GM19463 (cell line): Measurements from ENCODE around the gene IFI27L1.
A peak's percentile ranks its signal among the peaks of the same experiment; 100 is the strongest.

Experiments
- ATAC-seq: cut with Tn5 transposase; IDR thresholded peaks from one replicate; pipeline ENCODE4 v1.9.1; 2021; ENCODE audit warnings: mild to moderate bottlenecking, moderate library complexity; ENCODE audit not compliant: unreplicated experiment

IFI27L1 gene

GRCh38 chr14:94077823-94078222 lies 3.3 kb upstream of the IFI27L1 start:
- ATAC-seq = no peak

DNA sequence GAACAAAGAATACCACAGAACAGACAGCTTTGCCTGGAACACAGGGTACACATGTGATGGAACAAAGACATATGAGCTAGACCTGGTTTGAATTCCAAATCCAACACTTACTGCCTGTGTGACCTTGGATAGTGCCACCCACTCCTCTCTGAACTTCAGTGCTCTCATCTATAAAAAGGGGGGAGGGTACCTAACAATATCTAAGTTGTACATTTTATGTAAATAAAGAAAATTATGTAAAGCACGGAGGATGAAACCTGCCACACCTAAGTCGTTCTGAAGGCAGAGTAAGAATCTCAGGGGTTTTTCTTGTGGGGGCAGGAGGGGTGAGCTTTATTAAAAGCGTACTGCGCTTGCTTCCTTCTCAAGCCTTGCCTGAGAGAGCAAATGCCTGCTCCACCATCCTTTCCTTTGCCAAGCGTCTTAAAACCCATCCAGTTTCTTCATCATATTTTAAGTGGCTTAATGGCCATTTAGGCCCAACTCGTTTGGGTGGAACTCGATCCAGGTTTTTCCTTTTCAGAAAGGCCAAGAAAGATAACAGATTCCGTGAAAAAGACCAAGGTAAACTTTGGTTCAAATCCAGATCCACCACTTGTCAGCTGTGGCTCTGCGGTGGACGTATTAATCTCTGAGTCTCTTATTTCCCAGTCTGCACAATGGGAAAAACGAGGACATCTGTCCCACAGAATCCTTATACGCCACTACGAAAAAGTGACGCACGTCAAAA lies 1.1 kb upstream of the IFI27L1 start:
- no peak for ATAC-seq

- ATAC-seq = peak; percentile 10
Measured at GRCh38 chr14:94081386-94081820, 293 bp downstream of the IFI27L1 start.

DNA sequence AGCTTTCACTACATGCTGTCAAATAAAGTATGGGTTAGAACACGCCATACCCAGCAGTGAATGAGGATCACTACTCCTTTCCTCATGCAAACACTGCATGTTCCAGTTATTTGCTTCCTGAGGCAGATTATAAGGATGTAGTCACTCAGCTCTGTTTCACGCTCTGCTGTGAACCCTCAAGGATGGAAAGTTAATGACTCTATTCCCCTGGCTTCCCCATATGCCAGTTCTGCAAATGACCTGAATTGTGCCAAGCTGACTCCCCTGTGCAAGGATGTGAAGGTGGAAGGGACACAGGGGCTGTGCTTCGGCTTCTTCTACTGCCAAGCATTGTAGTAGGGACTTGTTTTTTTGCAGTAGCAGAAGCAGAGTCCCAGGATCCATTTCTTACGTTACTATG lies 6.8 kb downstream of the IFI27L1 start:
- no peak for ATAC-seq

GRCh38 chr14:94088516-94088915 lies 7.4 kb downstream of the IFI27L1 start:
- ATAC-seq = no peak

DNA sequence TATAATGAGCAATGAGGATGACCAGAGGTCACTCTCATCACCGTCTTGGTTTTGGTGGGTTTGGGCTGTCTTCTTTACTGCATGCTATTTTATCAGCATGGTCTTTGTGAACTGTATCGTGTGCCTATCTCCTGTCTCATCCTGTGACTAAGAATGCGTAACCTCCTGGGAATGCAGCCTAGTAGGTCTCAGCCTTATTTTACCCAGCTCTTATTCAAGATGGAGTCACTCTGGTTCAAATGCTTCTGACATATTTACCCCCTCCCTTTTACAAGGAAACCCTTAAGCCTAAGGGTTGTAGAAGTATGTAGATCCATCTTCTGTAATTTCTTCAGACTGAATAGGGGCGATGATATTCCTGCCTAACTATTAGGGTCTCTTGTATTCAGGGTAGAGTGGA lies 8.4 kb downstream of the IFI27L1 start:
- no peak for ATAC-seq

- no peak for ATAC-seq
Measured at GRCh38 chr14:94093418-94093817, 12.3 kb downstream of the IFI27L1 start.

DNA sequence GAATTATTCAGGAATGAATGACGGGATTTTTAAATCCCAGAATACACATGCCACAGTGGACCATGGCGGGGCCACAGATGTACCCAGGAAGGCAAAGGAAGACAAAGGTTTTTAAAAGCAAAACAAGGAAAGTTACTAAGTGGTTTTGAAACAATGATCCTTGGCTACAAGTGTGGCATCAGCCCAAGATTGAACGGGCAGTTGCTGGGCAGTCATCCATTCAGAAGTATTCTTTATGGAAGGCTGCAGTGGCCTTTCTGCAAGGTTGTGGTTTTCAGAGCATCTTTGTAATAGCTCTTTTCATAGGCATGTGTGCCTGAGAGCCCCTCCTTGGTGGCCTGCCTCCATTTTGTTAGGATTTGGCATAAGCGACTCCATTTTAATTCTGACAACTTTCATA lies 16.0 kb downstream of the IFI27L1 start:
- no peak for ATAC-seq

DNA sequence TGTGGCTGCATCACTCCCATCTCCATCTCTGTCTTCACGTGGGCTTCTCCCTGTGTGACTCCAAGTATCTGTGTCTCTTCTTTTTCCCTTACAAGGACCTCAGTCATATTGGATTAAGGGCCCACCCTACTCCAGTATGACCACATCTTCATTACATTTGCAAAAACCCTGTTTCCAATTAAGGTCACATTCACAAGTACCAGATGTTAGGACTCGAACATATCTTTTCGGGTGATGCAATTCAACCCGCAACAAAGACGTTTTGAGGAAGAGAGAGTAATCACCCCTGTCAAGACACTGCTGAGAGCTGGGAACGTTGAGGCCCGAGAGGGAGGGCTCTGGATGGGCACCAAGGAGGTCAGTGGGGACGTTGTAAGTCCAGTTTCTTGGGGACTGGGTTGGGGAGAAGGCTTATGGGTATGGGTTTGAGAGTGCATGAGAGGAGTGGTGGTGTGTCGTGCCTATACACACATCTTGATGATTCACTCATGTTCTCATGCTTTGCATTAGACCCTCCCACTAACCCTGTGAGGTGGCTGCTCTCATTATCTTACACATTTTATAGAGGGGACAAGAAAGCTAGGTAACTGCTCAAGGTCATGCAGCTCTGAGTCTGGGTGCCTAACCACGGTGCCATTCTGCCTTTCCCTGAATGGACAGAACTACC lies 17.3 kb downstream of the IFI27L1 start:
- no peak for ATAC-seq

GRCh38 chr14:94099006-94099405 lies 17.9 kb downstream of the IFI27L1 start:
- no peak for ATAC-seq

- no peak for ATAC-seq
Measured at GRCh38 chr14:94100847-94101246, 19.7 kb downstream of the IFI27L1 start.

DNA sequence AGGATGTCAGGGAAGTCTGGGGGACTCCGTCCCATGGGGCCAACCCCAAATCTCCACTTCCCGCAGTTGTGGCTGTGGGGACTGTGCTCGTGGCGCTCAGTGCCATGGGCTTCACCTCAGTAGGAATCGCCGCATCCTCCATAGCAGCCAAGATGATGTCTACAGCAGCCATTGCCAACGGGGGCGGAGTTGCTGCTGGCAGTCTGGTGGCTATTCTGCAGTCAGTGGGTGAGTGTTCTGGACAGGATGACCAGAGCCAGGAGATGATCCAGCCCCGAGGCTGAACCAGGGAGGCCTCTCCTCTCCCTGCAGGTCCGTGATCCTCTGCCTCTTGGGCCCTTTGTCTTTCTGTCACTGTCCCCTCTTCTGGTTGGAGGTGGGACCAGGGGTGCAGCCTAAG lies 20.6 kb downstream of the IFI27L1 start:
- ATAC-seq = no peak

GRCh38 chr14:94102768-94103482 lies 21.8 kb downstream of the IFI27L1 start:
- no peak for ATAC-seq

GRCh38 chr14:94103554-94104150 lies 22.5 kb downstream of the IFI27L1 start:
- ATAC-seq = no peak

DNA sequence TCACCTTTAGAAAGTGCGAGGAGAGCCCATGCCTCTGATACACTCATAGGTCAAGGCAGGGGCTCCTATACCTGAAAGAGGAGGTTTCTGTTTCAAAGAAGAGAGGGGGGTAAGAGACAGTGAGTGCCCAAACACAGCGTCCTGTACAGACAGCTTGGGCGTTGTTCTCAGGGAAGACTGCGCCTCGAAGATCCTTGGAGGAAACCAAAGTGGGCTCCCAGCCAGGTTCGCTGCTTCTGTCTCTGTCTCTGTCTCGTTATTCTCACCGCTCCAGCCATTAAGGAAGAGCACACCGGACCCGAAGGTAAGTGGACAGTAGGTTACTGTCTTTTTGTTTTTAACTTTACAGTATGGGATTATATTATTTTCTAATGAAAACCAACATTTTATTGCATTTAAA lies 23.6 kb downstream of the IFI27L1 start:
- no peak for ATAC-seq

- ATAC-seq = no peak
Measured at GRCh38 chr14:94109915-94110250, 28.8 kb downstream of the IFI27L1 start.

DNA sequence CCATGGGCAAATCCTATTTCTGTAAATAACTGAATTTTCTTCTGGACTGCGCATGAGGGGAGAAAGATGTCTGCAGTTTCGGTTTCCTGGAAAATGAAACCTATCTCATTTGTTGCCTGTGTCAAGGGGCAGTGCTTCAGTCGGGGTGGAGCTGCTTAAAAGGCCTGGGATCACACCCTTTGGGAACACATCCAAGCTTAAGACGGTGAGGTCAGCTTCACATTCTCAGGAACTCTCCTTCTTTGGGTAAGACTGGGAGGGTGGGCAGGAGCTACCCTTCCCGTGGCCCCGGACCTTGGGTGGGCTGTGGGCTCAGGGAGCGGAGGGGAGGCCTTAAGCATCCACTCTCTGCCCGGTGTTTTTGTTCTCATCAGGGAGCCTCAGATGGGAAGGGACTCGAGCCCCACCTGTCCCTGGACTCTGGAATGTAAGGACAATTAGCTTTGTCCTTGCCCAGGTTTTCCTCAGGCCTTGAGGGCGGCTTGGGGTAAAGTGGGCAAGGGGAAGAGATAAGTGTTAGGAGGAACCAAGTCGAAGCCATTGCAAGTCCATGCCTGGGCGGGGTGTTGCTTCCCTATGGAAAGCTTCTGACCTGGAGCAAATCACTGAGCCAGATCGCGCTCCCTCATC lies 29.6 kb downstream of the IFI27L1 start, which contains the start of gene IFI27:
TSS of gene IFI27 (plus strand) at position 185 of the 630 bp plus-strand sequence.
- no peak for ATAC-seq

- ATAC-seq = no peak
Measured at GRCh38 chr14:94111276-94112095, 30.4 kb downstream of the IFI27L1 start.

DNA sequence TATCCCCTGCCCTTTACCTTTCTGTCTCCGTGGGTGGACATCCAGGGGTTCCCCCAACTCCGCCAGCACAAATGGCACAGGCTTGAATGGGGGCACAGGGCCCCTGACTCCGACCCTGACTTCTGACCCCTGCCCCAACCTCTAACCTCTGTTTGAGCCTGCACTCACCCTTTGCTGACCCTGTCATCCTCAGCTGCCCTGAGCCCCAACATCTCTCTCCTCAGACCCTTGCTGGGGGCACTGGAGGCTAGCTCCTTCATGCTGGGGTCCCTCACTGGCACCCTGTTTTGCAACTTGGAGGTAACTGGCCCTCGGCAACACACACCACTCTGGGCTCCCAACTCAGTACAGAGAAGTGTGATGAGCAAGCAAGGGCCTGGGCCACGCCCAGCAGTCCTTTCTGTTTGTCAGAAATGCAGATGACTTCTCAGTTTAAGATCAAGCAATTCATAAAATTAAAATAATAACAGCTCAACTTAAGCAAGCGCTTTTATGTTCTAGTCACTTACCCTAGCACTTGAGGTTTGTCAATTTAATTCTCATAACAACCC lies 31.5 kb downstream of the IFI27L1 start:
- ATAC-seq = no peak

DNA sequence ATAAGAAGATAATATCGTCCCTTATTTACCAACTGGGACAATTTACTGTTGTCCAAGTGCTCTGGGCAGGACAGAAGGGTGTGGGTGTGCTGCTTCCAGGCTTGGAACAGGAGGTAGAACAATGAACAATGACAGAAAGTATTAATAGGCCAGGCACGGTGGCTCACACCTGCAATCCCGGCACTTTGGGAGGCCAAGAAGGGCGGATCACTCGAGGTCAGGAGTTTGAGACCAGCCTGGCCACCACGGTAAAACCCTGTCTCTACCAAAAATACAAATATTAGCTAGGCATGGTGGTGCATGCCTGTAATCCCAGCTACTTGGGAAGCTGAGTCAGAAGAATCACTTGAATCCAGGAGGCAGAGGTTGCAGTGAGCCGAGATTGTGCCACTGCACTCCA lies 32.0 kb downstream of the IFI27L1 start:
- no peak for ATAC-seq
